ENCODE results near the gene SPIC.

DNA sequence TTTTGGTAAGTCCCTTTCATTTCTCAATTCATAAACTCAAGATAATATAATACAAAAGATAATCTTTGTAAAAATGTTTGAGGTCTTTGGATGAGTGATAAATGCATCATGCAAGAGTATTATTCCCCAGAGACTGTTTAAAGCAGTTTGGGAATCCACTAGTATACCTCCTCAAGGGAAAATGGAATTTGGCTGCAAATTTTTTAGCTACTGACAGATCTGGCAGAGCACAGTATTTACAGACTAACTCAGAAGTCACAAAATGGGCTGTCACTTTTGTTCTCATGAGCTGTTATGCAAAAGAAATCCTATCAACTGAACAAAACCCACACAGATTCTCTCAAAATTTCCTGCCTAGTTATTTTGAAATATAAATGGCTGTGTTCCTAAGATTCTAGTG lies 9.9 kb downstream of the SPIC start:
- TF ChIP-seq, protein P1, sequence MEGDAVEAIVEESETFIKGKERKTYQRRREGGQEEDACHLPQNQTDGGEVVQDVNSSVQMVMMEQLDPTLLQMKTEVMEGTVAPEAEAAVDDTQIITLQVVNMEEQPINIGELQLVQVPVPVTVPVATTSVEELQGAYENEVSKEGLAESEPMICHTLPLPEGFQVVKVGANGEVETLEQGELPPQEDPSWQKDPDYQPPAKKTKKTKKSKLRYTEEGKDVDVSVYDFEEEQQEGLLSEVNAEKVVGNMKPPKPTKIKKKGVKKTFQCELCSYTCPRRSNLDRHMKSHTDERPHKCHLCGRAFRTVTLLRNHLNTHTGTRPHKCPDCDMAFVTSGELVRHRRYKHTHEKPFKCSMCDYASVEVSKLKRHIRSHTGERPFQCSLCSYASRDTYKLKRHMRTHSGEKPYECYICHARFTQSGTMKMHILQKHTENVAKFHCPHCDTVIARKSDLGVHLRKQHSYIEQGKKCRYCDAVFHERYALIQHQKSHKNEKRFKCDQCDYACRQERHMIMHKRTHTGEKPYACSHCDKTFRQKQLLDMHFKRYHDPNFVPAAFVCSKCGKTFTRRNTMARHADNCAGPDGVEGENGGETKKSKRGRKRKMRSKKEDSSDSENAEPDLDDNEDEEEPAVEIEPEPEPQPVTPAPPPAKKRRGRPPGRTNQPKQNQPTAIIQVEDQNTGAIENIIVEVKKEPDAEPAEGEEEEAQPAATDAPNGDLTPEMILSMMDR (IDR thresholded peaks at IDR 0.05), result no peak
- TF ChIP-seq POLR2A (IDR thresholded peaks at IDR 0.05), result no peak

Data from body of pancreas (tissue), 4 donors.